SU-DHL-6 (cell line): ENCODE measurements around the gene STK32B.

Source experiments
- H2AFZ ChIP-seq: fragments of 200-600 bp; sonication (generic); 2 replicates; pipeline ENCODE4 v1.6.1; 2014; ENCODE audit warnings: low read depth, mild to moderate bottlenecking, moderate library complexity, mixed read lengths, antibody characterized with exemption, low read length; ENCODE audit not compliant: severe bottlenecking
- H3F3A ChIP-seq: fragments of 200-600 bp; shearing (Covaris generic); 2 replicates; pipeline ENCODE4 v1.6.0; 2016; ENCODE audit warnings: antibody characterized with exemption, mild to moderate bottlenecking; ENCODE audit not compliant: insufficient read depth
- H3K27ac ChIP-seq: fragments of 200-600 bp; sonication (generic); 2 replicates; pipeline ENCODE4 v1.5.1; 2016; ENCODE audit warnings: low read depth, mild to moderate bottlenecking, low read length, moderate library complexity, mixed read lengths
- H3K27me3 ChIP-seq: fragments of 200-600 bp; sonication (generic), shearing (Covaris generic); 2 replicates; pipeline ENCODE4 v1.6.0; 2014; ENCODE audit warnings: mild to moderate bottlenecking, low read length
- H3K36me3 ChIP-seq: fragments of 200-600 bp; sonication (generic); 2 replicates; pipeline ENCODE4 v1.6.1; 2014; ENCODE audit warnings: mild to moderate bottlenecking, low read length, mixed read lengths
- H3K4me2 ChIP-seq: fragments of 300-600, 200-600 bp; shearing (Covaris generic), sonication (generic); 2 replicates; pipeline ENCODE4 v1.6.0; 2014; ENCODE audit warnings: low read length, low read depth, mild to moderate bottlenecking; ENCODE audit not compliant: poor library complexity, severe bottlenecking
- H3K4me3 ChIP-seq: fragments of 200-600 bp; sonication (generic); 2 replicates; pipeline ENCODE4 v1.5.1; 2014; ENCODE audit warnings: antibody characterized with exemption, low read length, mild to moderate bottlenecking, mixed read lengths; ENCODE audit not compliant: insufficient read depth, poor library complexity, severe bottlenecking
- H3K79me2 ChIP-seq: fragments of 200-600 bp; sonication (generic); 2 replicates; pipeline ENCODE4 v1.6.1; 2014; ENCODE audit warnings: mild to moderate bottlenecking, low read length, moderate library complexity; ENCODE audit not compliant: insufficient read depth
- H3K9ac ChIP-seq: fragments of 200-600 bp; sonication (generic); 2 replicates; pipeline ENCODE4 v1.7.0; 2014; ENCODE audit warnings: mild to moderate bottlenecking, low read length
- H3K9me2 ChIP-seq: fragments of 200-600 bp; sonication (generic); replicated peaks from 2 replicates; pipeline ENCODE4 v1.6.1; 2014; ENCODE audit warnings: low read length; ENCODE audit not compliant: insufficient read depth
- H3K9me3 ChIP-seq: fragments of 200-600 bp; sonication (generic); 2 replicates; pipeline ENCODE4 v1.6.1; 2014; ENCODE audit warnings: low read length, mixed read lengths; ENCODE audit not compliant: insufficient read depth
- H4K20me1 ChIP-seq: fragments of 200-600 bp; sonication (generic); 2 replicates; pipeline ENCODE4 v1.6.1; 2014; ENCODE audit warnings: low read depth, mild to moderate bottlenecking, antibody characterized with exemption, low read length, moderate library complexity, mixed read lengths
- EZH2phosphoT487 ChIP-seq: fragments of 200-600 bp; sonication (generic), shearing (Covaris generic); conservative IDR thresholded peaks from 2 replicates; pipeline ENCODE4 v1.6.1; 2018; ENCODE audit warnings: mild to moderate bottlenecking, antibody characterized with exemption, low read length, moderate library complexity, mixed read lengths
- TF ChIP-seq, protein P1 (sequence below): fragments of 200-600 bp; sonication (generic); IDR thresholded peaks from one replicate; pipeline ENCODE4 v1.5.1; 2017; ENCODE audit warnings: antibody characterized with exemption, mild to moderate bottlenecking, low read length, moderate library complexity; ENCODE audit not compliant: insufficient read depth, poor library complexity, severe bottlenecking

Gene STK32B

DNA sequence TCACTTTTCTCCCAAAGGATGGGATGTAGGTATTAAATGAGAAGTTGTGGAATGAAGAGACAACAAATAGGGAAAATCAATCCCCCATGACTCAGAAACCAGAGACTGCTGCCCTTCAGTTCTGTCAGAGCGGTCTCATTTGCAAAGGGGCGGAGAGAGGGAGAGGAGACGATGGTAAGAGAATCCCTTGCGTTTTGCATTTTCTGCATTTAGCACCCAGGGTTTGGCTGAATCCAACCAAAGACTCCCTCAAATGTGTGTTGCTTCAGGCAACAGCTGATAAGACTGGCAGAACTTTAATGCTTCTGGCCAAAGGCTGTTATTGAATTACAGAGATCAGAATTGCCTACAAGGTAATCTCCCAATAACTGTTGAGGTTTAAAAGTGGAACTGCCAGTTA lies 426.9 kb downstream of the STK32B start:
- no peaks in the 10 kb centered on the region for H3F3A ChIP-seq
- H3K9me3 ChIP-seq = no peaks in the 10 kb centered on the region
- no peaks in the 10 kb centered on the region for H3K36me3 ChIP-seq

GRCh38 chr4:5478697-5479096 lies 427.4 kb downstream of the STK32B start:
- no peaks in the 10 kb centered on the region for H4K20me1 ChIP-seq
- H2AFZ ChIP-seq = no peak overlapping the region
- H3K4me2 ChIP-seq = no peak overlapping the region
- H3K4me3 ChIP-seq = no peak overlapping the region
- H3K27me3 ChIP-seq = no peaks in the 10 kb centered on the region
- no peaks in the 10 kb centered on the region for H3K79me2 ChIP-seq
- no peaks in the 10 kb centered on the region for H3K36me3 ChIP-seq
- TF ChIP-seq EZH2phosphoT487 = no peak
- TF ChIP-seq, protein P1, sequence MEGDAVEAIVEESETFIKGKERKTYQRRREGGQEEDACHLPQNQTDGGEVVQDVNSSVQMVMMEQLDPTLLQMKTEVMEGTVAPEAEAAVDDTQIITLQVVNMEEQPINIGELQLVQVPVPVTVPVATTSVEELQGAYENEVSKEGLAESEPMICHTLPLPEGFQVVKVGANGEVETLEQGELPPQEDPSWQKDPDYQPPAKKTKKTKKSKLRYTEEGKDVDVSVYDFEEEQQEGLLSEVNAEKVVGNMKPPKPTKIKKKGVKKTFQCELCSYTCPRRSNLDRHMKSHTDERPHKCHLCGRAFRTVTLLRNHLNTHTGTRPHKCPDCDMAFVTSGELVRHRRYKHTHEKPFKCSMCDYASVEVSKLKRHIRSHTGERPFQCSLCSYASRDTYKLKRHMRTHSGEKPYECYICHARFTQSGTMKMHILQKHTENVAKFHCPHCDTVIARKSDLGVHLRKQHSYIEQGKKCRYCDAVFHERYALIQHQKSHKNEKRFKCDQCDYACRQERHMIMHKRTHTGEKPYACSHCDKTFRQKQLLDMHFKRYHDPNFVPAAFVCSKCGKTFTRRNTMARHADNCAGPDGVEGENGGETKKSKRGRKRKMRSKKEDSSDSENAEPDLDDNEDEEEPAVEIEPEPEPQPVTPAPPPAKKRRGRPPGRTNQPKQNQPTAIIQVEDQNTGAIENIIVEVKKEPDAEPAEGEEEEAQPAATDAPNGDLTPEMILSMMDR = no peak
- no peak overlapping the region for H3K27ac ChIP-seq
- H3K9ac ChIP-seq = no peak overlapping the region
- no peaks in the 10 kb centered on the region for H3F3A ChIP-seq
- H3K9me3 ChIP-seq = no peaks in the 10 kb centered on the region
- H3K9me2 ChIP-seq = no peaks in the 10 kb centered on the region

More for the DNA sequence above, 426.9 kb downstream of the STK32B start:
- Histone ChIP-seq H3K27me3 (no peaks in the 10 kb centered on the region), H3K27ac (no peak overlapping the region), H3K4me3 (no peak overlapping the region), H3K79me2 (no peaks in the 10 kb centered on the region), H3K9ac (no peak overlapping the region), H3K4me2 (no peak overlapping the region), H4K20me1 (no peaks in the 10 kb centered on the region), H2AFZ (no peak overlapping the region), H3K9me2 (no peaks in the 10 kb centered on the region)
- TF ChIP-seq, protein P1 = no peak
- no peak for TF ChIP-seq EZH2phosphoT487

GRCh38 chr4:5479518-5480060 lies 428.3 kb downstream of the STK32B start:
- H3K4me3 ChIP-seq = no peak overlapping the region
- H3K9ac ChIP-seq = no peak overlapping the region
- TF ChIP-seq EZH2phosphoT487 = no peak
- TF ChIP-seq, protein P1 = no peak

More at GRCh38 chr4:5479518-5480060, 428.3 kb downstream of the STK32B start:
- Histone ChIP-seq H3F3A (no peaks in the 10 kb centered on the region), H3K36me3 (no peaks in the 10 kb centered on the region), H4K20me1 (no peaks in the 10 kb centered on the region), H3K4me2 (no peak overlapping the region), H3K9me3 (no peaks in the 10 kb centered on the region), H3K79me2 (no peaks in the 10 kb centered on the region), H3K27ac (no peak overlapping the region), H3K9me2 (no peaks in the 10 kb centered on the region), H2AFZ (no peak overlapping the region), H3K27me3 (no peaks in the 10 kb centered on the region)
